ENCODE measurements around the gene HEYL. TPM values are rescaled to one million over a fixed set of nuclear protein-coding genes. Genes with fewer than 3 reads are reported as not detected.

Gene HEYL
- total RNA-seq, 1 donor from 2014 or later: 1.1 TPM

- Histone ChIP-seq H3K27ac (ENCODE audit: low read depth, low read length) (no peak overlapping the region), H3K4me2 (ENCODE audit: low read length) (no peak overlapping the region), H3K9me3 (ENCODE audit: insufficient read depth, low read depth, low read length) (no peaks in the 10 kb centered on the region), H3K9ac (ENCODE audit: low read length) (no peak overlapping the region), H3K4me1 (ENCODE audit: insufficient read depth, low read length) (no peaks in the 10 kb centered on the region), H3K79me2 (ENCODE audit: insufficient read depth, low read length) (no peaks in the 10 kb centered on the region), H3K27me3 (ENCODE audit: insufficient read depth, low read length) (peaks cover 13% of the 10 kb centered on the region), H3K4me3 (ENCODE audit: insufficient read depth, low read depth, low read length) (no peak overlapping the region), H3K36me3 (ENCODE audit: insufficient read depth, low read length) (no peaks in the 10 kb centered on the region), H4K20me1 (ENCODE audit: insufficient read depth, low read length) (no peaks in the 10 kb centered on the region), H2AFZ (ENCODE audit: low read depth, low read length) (no peak overlapping the region)
- Mint-ChIP-seq H3K4me3 (ENCODE audit: unreplicated experiment) (no peak overlapping the region), H3K27me3 (ENCODE audit: low read depth, unreplicated experiment) (peaks cover 41% of the 10 kb centered on the region), H3K36me3 (ENCODE audit: low read depth, unreplicated experiment) (no peaks in the 10 kb centered on the region), H3K9me3 (ENCODE audit: unreplicated experiment) (peaks cover 2% of the 10 kb centered on the region), H3K4me1 (ENCODE audit: low read depth, unreplicated experiment) (peaks cover 8% of the 10 kb centered on the region), H3K27ac (ENCODE audit: unreplicated experiment) (no peak overlapping the region)
- no peak for DNase-seq (ENCODE audit: low read depth)
- TF ChIP-seq CTCF (IDR thresholded peaks at IDR 0.05; ENCODE audit: insufficient read depth, low read depth, low read length) (no peak), EZH2 (IDR thresholded peaks at IDR 0.05; ENCODE audit: insufficient read depth, low read length) (no peak)
- no peak for FAIRE-seq
These were observed 11.0 kb upstream of the HEYL start for GRCh38 chr1:39650431-39650830.

- H3K27me3 Mint-ChIP-seq (ENCODE audit: low read depth, unreplicated experiment): peaks cover 43% of the 10 kb centered on the region
These were observed 10.3 kb upstream of the HEYL start for GRCh38 chr1:39649636-39650185.

More at GRCh38 chr1:39649636-39650185, 10.3 kb upstream of the HEYL start:
- DNase-seq (ENCODE audit: low read depth) (no peak), FAIRE-seq (no peak)
- Histone ChIP-seq H3K9ac (ENCODE audit: low read length) (no peak overlapping the region), H4K20me1 (ENCODE audit: insufficient read depth, low read length) (no peaks in the 10 kb centered on the region), H3K27ac (ENCODE audit: low read depth, low read length) (no peak overlapping the region), H3K36me3 (ENCODE audit: insufficient read depth, low read length) (no peaks in the 10 kb centered on the region), H3K4me2 (ENCODE audit: low read length) (no peak overlapping the region), H3K27me3 (ENCODE audit: insufficient read depth, low read length) (peaks cover 10% of the 10 kb centered on the region), H3K9me3 (ENCODE audit: insufficient read depth, low read depth, low read length) (no peaks in the 10 kb centered on the region), H3K4me1 (ENCODE audit: insufficient read depth, low read length) (no peaks in the 10 kb centered on the region), H3K4me3 (ENCODE audit: insufficient read depth, low read depth, low read length) (no peak overlapping the region), H2AFZ (ENCODE audit: low read depth, low read length) (no peak overlapping the region), H3K79me2 (ENCODE audit: insufficient read depth, low read length) (no peaks in the 10 kb centered on the region)
- no peak for TF ChIP-seq CTCF (IDR thresholded peaks at IDR 0.05; ENCODE audit: insufficient read depth, low read depth, low read length)
- no peak for TF ChIP-seq EZH2 (IDR thresholded peaks at IDR 0.05; ENCODE audit: insufficient read depth, low read length)
- Mint-ChIP-seq H3K4me3 (ENCODE audit: unreplicated experiment) (no peak overlapping the region), H3K9me3 (ENCODE audit: unreplicated experiment) (peaks cover 2% of the 10 kb centered on the region), H3K4me1 (ENCODE audit: low read depth, unreplicated experiment) (peaks cover 8% of the 10 kb centered on the region), H3K27ac (ENCODE audit: unreplicated experiment) (no peak overlapping the region), H3K36me3 (ENCODE audit: low read depth, unreplicated experiment) (no peaks in the 10 kb centered on the region)
